IMR-90 (cell line): ENCODE results near the gene SYNGR1. TPM values are rescaled to one million over a fixed set of nuclear protein-coding genes. Genes with fewer than 3 reads are reported as not detected.

ENCODE experiments used
- ATAC-seq: fragments of 200-7000 bp; cut with Tn5 transposase; 2 replicates; pipeline ENCODE4 v1.9.1; 2020; ENCODE audit warnings: low read depth, mild to moderate bottlenecking, moderate library complexity
- BruUV-seq: library from RNA; stranded (reverse); fragments of 400-500 nt; replicated peaks from 2 replicates; lab custom pipeline; 2021; lab: Mats Ljungman, UMichigan
- CTCF ChIA-PET: fragments of 300-600 bp; formaldehyde crosslinking; extraction: SDS; loops from one replicate; lab custom pipeline; 2021; ENCODE audit warnings: antibody characterized with exemption; lab: Yijun Ruan, JAX
- POLR2A ChIA-PET: fragments of 300-600 bp; sonication (Branson Sonifier 250); formaldehyde crosslinking; loops from one replicate; lab custom pipeline; 2022; ENCODE audit warnings: antibody characterized with exemption; ENCODE audit not compliant: unreplicated experiment; lab: Charles Lee
- DNase-seq: peaks from one replicate; pipeline ENCODE4 v3.0.0; 2013
- H2AFZ ChIP-seq: replicated peaks from 2 replicates; pipeline ENCODE3; 2013; ENCODE audit warnings: low read length, mild to moderate bottlenecking; ENCODE audit not compliant: poor library complexity
- H2AK5ac ChIP-seq: 2 replicates; pipeline ENCODE4 v1.6.1; 2013; ENCODE audit warnings: low read depth, low read length, inconsistent platforms
- H2AK9ac ChIP-seq: replicated peaks from 2 replicates; pipeline ENCODE3; 2013; ENCODE audit warnings: mild to moderate bottlenecking, low read depth, low read length, moderate library complexity; ENCODE audit not compliant: poor library complexity
- H2BK120ac ChIP-seq: 2 replicates; pipeline ENCODE4 v1.6.1; 2013; ENCODE audit warnings: low read depth, low read length, inconsistent platforms
- H2BK15ac ChIP-seq: 3 replicates; pipeline ENCODE4 v1.6.1; 2013; ENCODE audit warnings: low read depth, low read length, inconsistent platforms
- H2BK20ac ChIP-seq: 2 replicates; pipeline ENCODE4 v1.6.1; 2013; ENCODE audit warnings: low read depth, mild to moderate bottlenecking, inconsistent platforms, low read length, moderate library complexity
- H2BK5ac ChIP-seq: 2 replicates; pipeline ENCODE4 v1.6.1; 2013; ENCODE audit warnings: mild to moderate bottlenecking, low read depth, low read length, inconsistent platforms; ENCODE audit not compliant: poor library complexity, severe bottlenecking
- H3K14ac ChIP-seq: replicated peaks from 2 replicates; pipeline ENCODE4 v1.6.1; 2013; ENCODE audit warnings: low read depth, low read length, inconsistent platforms
- H3K18ac ChIP-seq: 2 replicates; pipeline ENCODE4 v1.6.1; 2013; ENCODE audit warnings: low read depth, low read length, control low read depth
- H3K23ac ChIP-seq: 2 replicates; pipeline ENCODE4 v1.6.1; 2013; ENCODE audit warnings: low read depth, low read length, inconsistent platforms
- H3K27ac ChIP-seq: 2 replicates; pipeline ENCODE4 v1.5.1; 2013; ENCODE audit warnings: mild to moderate bottlenecking, control low read depth, low read length; ENCODE audit not compliant: insufficient read depth
- H3K27me3 ChIP-seq: 2 replicates; pipeline ENCODE4 v1.6.1; 2013; ENCODE audit warnings: low read length; ENCODE audit not compliant: control insufficient read depth, insufficient read depth
- H3K36me3 ChIP-seq: 2 replicates; pipeline ENCODE4 v1.6.1; 2013; ENCODE audit warnings: low read length, mixed read lengths; ENCODE audit not compliant: control insufficient read depth, insufficient read depth
- H3K4ac ChIP-seq: 2 replicates; pipeline ENCODE4 v1.6.1; 2013; ENCODE audit warnings: low read depth, low read length, inconsistent platforms
- H3K4me1 ChIP-seq: 2 replicates; pipeline ENCODE4 v1.6.1; 2013; ENCODE audit warnings: low read length, mixed read lengths; ENCODE audit not compliant: control insufficient read depth, insufficient read depth
- H3K4me2 ChIP-seq: 2 replicates; pipeline ENCODE4 v1.6.1; 2013; ENCODE audit warnings: low read depth, mild to moderate bottlenecking, control low read depth, low read length, moderate library complexity
- H3K4me3 ChIP-seq: 2 replicates; pipeline ENCODE4 v1.5.1; 2013; ENCODE audit warnings: low read depth, mild to moderate bottlenecking, control low read depth, low read length, moderate library complexity; ENCODE audit not compliant: insufficient read depth
- H3K56ac ChIP-seq: 2 replicates; pipeline ENCODE4 v1.6.1; 2013; ENCODE audit warnings: low read length, inconsistent platforms; ENCODE audit not compliant: insufficient read depth; ENCODE audit errors: extremely low read depth
- H3K79me1 ChIP-seq, 2 experiments: 2 replicates each; pipeline ENCODE4 v1.6.1; 2013; ENCODE audit warnings: low read length in 2 of 2, inconsistent platforms in 1 of 2, low read depth in 1 of 2
- H3K9ac ChIP-seq: 2 replicates; pipeline ENCODE4 v1.6.1; 2013; ENCODE audit warnings: low read depth, low read length, control low read depth
- H3K9me1 ChIP-seq: 2 replicates; pipeline ENCODE4 v1.6.1; 2013; ENCODE audit warnings: low read length, inconsistent platforms; ENCODE audit not compliant: insufficient read depth
- H3K9me3 ChIP-seq: 2 replicates; pipeline ENCODE4 v1.6.1; 2013; ENCODE audit warnings: low read length; ENCODE audit not compliant: control insufficient read depth, insufficient read depth
- H4K20me1 ChIP-seq: 2 replicates; pipeline ENCODE4 v1.6.1; 2013; ENCODE audit warnings: low read length, inconsistent platforms; ENCODE audit not compliant: insufficient read depth
- H4K5ac ChIP-seq: 2 replicates; pipeline ENCODE4 v1.6.1; 2013; ENCODE audit warnings: mild to moderate bottlenecking, low read depth, low read length, control low read depth
- H4K8ac ChIP-seq, 2 experiments: 2 replicates each; pipeline ENCODE4 v1.6.1; 2013; ENCODE audit warnings: low read depth in 2 of 2, low read length in 2 of 2, control low read depth in 1 of 2, inconsistent platforms in 1 of 2
- H4K91ac ChIP-seq: 2 replicates; pipeline ENCODE4 v1.6.1; 2013; ENCODE audit warnings: low read depth, low read length, inconsistent platforms; ENCODE audit not compliant: insufficient read depth
- CHD1 ChIP-seq: IDR thresholded peaks from 2 replicates; pipeline ENCODE4 v1.6.1; 2012; ENCODE audit warnings: low read depth, low read length, improper control_type of control experiment
- FOS ChIP-seq: fragments of 150-350 bp; IDR thresholded peaks from 2 replicates; pipeline ENCODE4 v1.6.1; 2016; ENCODE audit warnings: low read depth, low read length
- MAFK ChIP-seq: IDR thresholded peaks from 2 replicates; pipeline ENCODE4 v1.6.1; 2012; ENCODE audit warnings: low read depth, low read length, improper control_type of control experiment
- MAZ ChIP-seq: IDR thresholded peaks from 2 replicates; pipeline ENCODE4 v1.6.1; 2012; ENCODE audit warnings: low read depth, mild to moderate bottlenecking, low read length, improper control_type of control experiment, moderate library complexity, borderline replicate concordance
- MXI1 ChIP-seq: IDR thresholded peaks from 2 replicates; pipeline ENCODE4 v1.6.1; 2012; ENCODE audit warnings: low read depth, mild to moderate bottlenecking, low read length, moderate library complexity, borderline replicate concordance
- NFE2L2 ChIP-seq: fragments of 150-350 bp; IDR thresholded peaks from 2 replicates; pipeline ENCODE4 v1.6.1; 2016; ENCODE audit warnings: low read depth, mild to moderate bottlenecking, low read length
- POLR2A ChIP-seq: IDR thresholded peaks from 2 replicates; pipeline ENCODE4 v1.6.1; 2012; ENCODE audit warnings: mild to moderate bottlenecking, low read depth, low read length
- RAD21 ChIP-seq: IDR thresholded peaks from 2 replicates; pipeline ENCODE4 v1.6.1; 2012; ENCODE audit warnings: low read length, improper control_type of control experiment
- RFX5 ChIP-seq: IDR thresholded peaks from 2 replicates; pipeline ENCODE4 v1.8.0; 2012; ENCODE audit warnings: low read depth, mild to moderate bottlenecking, low read length, moderate library complexity
- SMC3 ChIP-seq: fragments of 150-350 bp; IDR thresholded peaks from 2 replicates; pipeline ENCODE4 v1.6.1; 2016; ENCODE audit warnings: low read depth, mild to moderate bottlenecking, antibody characterized with exemption, low read length, moderate library complexity
- USF2 ChIP-seq: fragments of 150-350 bp; IDR thresholded peaks from 2 replicates; pipeline ENCODE4 v1.6.1; 2017; ENCODE audit warnings: mild to moderate bottlenecking, antibody characterized with exemption, low read length, low read depth
- WGBS, 2 experiments: methylation state at CpG; one replicate each; pipeline versions ENCODE4 v1.1.5 to v1.1.7; 2013; ENCODE audit warnings: missing lambda C conversion rate in 2 of 2; ENCODE audit not compliant: insufficient read length in 1 of 2; ENCODE audit errors: extremely low coverage in 2 of 2; 5-methylcytosine and 5-hydroxymethylcytosine counted together
- dilution Hi-C: fragments of 300-500 bp; cut with HindIII; formaldehyde crosslinking; loops from one replicate; pipeline ENCODE4 v1.14.3; 2018; ENCODE audit warnings: low sequenced_read_pairs; ENCODE audit not compliant: unreplicated experiment
- in situ Hi-C: fragments of 300-500 bp; cut with MboI; formaldehyde crosslinking; loops from 3 replicates; pipeline ENCODE4 v1.14.3; 2019; ENCODE audit warnings: low sequenced_read_pairs, inconsistent platforms, mixed read lengths
- intact Hi-C: fragments of 100-400 bp; cut with micrococcal nuclease; formaldehyde crosslinking; loops from 2 replicates; pipeline ENCODE4 v1.10.0; 2022
- polyA plus RNA-seq, 3 experiments: library from polyadenylated mRNA; depleted of rRNA; stranded (reverse); fragments of >200 nt; gene quantifications; 2 replicates each; pipeline ENCODE4 v1.2.3, GENCODE V29; 2012; ENCODE audit warnings: low replicate concordance in 1 of 3
- total RNA-seq: library from RNA; depleted of rRNA; stranded (reverse); fragments of >200 nt; gene quantifications from 2 replicates; pipeline ENCODE4 v1.2.3, GENCODE V29; 2012
- TF ChIP-seq, protein P1 (sequence below): fragments of 150-350 bp; IDR thresholded peaks from 2 replicates; pipeline ENCODE4 v1.6.1; 2016; ENCODE audit warnings: low read depth, mild to moderate bottlenecking, low read length, moderate library complexity, borderline replicate concordance
- TF ChIP-seq, protein P2 (sequence below): conservative IDR thresholded peaks from 2 replicates; pipeline ENCODE4 v1.5.1; 2012; ENCODE audit warnings: mild to moderate bottlenecking, low read depth, low read length, improper control_type of control experiment

The SYNGR1 gene
- total and polyA plus RNA-seq, 2 of the 4 experiments (the other 2 are of a cell fraction), result 6.3 to 81.5 TPM

DNA sequence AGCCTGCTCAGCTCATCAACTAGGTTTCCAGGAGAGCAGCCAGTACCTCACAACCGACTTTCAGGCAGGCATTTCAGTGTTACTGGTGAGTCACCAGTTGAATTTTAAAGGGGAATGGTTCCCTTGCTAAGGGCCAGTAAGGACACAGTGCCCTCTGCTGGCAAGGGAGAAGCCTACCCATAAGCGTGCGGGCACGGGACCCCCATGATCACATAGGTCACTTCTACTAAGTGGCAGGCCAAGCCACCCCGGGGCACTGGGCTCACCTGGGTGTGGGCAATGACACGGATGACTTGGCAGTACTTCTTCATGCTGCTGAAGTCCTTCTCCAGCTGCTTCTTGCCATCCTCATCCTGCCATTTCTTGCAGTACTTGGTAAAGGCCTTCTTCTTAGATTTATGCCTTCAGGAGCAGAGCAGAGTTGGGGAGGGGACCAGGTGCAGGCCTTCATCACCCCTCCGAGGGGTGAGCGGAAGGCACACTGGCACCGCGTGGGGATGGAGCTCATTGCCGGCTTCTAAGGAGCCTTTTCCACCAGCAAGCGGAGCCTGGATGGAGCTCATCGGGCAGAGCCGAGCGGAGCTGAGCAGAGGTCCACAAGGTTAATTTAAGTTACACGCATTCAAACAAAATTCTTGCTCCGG, 33.2 kb upstream of the SYNGR1 start:
- CTCF ChIA-PET, result interaction anchor here (0.7 to 1.6 kb wide), 7 partner anchors 16 to 212 kb away, joined by 3 to 6 read pairs (median 3); no protein-coding TSS in a partner anchor
- 0 out of 2 replicates have a peak overlapping the region, but pooled peaks have one; percentile 8 for H3K4ac ChIP-seq
- H2BK20ac ChIP-seq, result no peak overlapping the region
- peak overlapping the region; percentile 16 for H2BK5ac ChIP-seq
- H4K91ac ChIP-seq, result no peak overlapping the region
- 0 out of 2 replicates have a peak overlapping the region, but pooled peaks have one; percentile 3 for H3K23ac ChIP-seq
- H2AK9ac ChIP-seq, result no peak overlapping the region
- no peak overlapping the region for H4K8ac ChIP-seq
- H3K79me1 ChIP-seq, result peaks cover 23 to 62% of the 10 kb centered on the region in 2 experiments
- WGBS, 2 experiments, result 0% methylated on average over 2 of the region's 17 CpGs; no CpG with 5 or more reads in 1 of the 2 experiments
- peaks cover 63% of the 10 kb centered on the region for H3K36me3 ChIP-seq
- intact Hi-C loops (loop anchor here (10.0 kb wide), 2 partner anchors 312 to 552 kb away; no protein-coding TSS in a partner anchor), in situ Hi-C loops (loop anchor here (10.0 kb wide), 2 partner anchors 208 to 312 kb away; partner anchors contain the start of gene ATF4), dilution Hi-C loops (no loop called here)
- peak overlapping the region; percentile 94; the same call in 1 of the 2 replicates for H3K9ac ChIP-seq
- peak overlapping the region; percentile 23; the same call in 1 of the 2 replicates for H3K14ac ChIP-seq
- no peaks in the 10 kb centered on the region for H3K9me3 ChIP-seq
- peak; percentile 95 for DNase-seq
- H2BK15ac ChIP-seq, result no peak overlapping the region
- H3K4me3 ChIP-seq, result peak overlapping the region; percentile 46
- no peak overlapping the region for H2BK120ac ChIP-seq
- H2AFZ ChIP-seq, result no peak overlapping the region
- H2AK5ac ChIP-seq, result no peak overlapping the region
- BruUV-seq, result no TSS peak
- H3K4me1 ChIP-seq, result peaks cover 21% of the 10 kb centered on the region
- H3K18ac ChIP-seq, result no peak overlapping the region
- no peak overlapping the region for H4K5ac ChIP-seq
- no peak overlapping the region for H3K56ac ChIP-seq
- H4K20me1 ChIP-seq, result peaks cover 79% of the 10 kb centered on the region
- peak overlapping the region; percentile 16; the same call in 1 of the 2 replicates for H3K27ac ChIP-seq
- no peaks in the 10 kb centered on the region; the same call in 1 of the 2 replicates for H3K9me1 ChIP-seq
- peak overlapping the region; percentile 96 for H3K4me2 ChIP-seq
- no peaks in the 10 kb centered on the region for H3K27me3 ChIP-seq
- POLR2A ChIA-PET, result interaction anchor here (1.0 to 1.9 kb wide), 2 partner anchors 165 to 212 kb away, joined by 3 to 4 read pairs; no protein-coding TSS in a partner anchor
- ATAC-seq, result peak; percentile 40
- TF ChIP-seq USF2, result peak; percentile 14; the same call in 1 of the 2 replicates
- TF ChIP-seq, protein P1, sequence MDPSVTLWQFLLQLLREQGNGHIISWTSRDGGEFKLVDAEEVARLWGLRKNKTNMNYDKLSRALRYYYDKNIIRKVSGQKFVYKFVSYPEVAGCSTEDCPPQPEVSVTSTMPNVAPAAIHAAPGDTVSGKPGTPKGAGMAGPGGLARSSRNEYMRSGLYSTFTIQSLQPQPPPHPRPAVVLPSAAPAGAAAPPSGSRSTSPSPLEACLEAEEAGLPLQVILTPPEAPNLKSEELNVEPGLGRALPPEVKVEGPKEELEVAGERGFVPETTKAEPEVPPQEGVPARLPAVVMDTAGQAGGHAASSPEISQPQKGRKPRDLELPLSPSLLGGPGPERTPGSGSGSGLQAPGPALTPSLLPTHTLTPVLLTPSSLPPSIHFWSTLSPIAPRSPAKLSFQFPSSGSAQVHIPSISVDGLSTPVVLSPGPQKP, result no peak
- peak; percentile 41; the same call in 1 of the 2 replicates for TF ChIP-seq POLR2A
- TF ChIP-seq SMC3, result peak; percentile 68
- peak; percentile 57; the same call in 1 of the 2 replicates for TF ChIP-seq MAZ
- peak; percentile 78 for TF ChIP-seq RAD21
- 0 out of 2 replicates have a peak, but pooled peaks have one; percentile 30 for TF ChIP-seq CHD1
- 0 out of 2 replicates have a peak, but pooled peaks have one; percentile 27 for TF ChIP-seq MXI1
- no peak for TF ChIP-seq NFE2L2
- no peak for TF ChIP-seq RFX5
- peak; percentile 39; the same call in 1 of the 2 replicates for TF ChIP-seq MAFK
- peak; percentile 78 for TF ChIP-seq FOS
- TF ChIP-seq, protein P2, sequence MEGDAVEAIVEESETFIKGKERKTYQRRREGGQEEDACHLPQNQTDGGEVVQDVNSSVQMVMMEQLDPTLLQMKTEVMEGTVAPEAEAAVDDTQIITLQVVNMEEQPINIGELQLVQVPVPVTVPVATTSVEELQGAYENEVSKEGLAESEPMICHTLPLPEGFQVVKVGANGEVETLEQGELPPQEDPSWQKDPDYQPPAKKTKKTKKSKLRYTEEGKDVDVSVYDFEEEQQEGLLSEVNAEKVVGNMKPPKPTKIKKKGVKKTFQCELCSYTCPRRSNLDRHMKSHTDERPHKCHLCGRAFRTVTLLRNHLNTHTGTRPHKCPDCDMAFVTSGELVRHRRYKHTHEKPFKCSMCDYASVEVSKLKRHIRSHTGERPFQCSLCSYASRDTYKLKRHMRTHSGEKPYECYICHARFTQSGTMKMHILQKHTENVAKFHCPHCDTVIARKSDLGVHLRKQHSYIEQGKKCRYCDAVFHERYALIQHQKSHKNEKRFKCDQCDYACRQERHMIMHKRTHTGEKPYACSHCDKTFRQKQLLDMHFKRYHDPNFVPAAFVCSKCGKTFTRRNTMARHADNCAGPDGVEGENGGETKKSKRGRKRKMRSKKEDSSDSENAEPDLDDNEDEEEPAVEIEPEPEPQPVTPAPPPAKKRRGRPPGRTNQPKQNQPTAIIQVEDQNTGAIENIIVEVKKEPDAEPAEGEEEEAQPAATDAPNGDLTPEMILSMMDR, result peak; percentile 90
